HepG2 (cell line): ENCODE results near the gene FRMD3. TPM values are rescaled to one million over a fixed set of nuclear protein-coding genes. Genes with fewer than 3 reads are reported as not detected.

Experiments used
- ATAC-seq: fragments of 200-7000 bp; cut with Tn5 transposase; 3 replicates; pipeline ENCODE4 v1.9.1; 2020; ENCODE audit warnings: mild to moderate bottlenecking, moderate library complexity
- BruUV-seq: library from RNA; stranded (reverse); fragments of 400-500 nt; replicated peaks from 2 replicates; lab custom pipeline; 2021; lab: Mats Ljungman, UMichigan
- CTCF ChIA-PET: fragments of 300-600 bp; formaldehyde crosslinking; extraction: SDS; loops from one replicate; lab custom pipeline; 2021; ENCODE audit warnings: low total read pairs, inconsistent platforms, low intra/inter-chr PET ratio; lab: Yijun Ruan, JAX
- POLR2A ChIA-PET: fragments of 350-600 bp; sonication (Branson Sonifier 250); formaldehyde crosslinking; loops from one replicate; lab custom pipeline; 2020; ENCODE audit warnings: antibody characterized with exemption, inconsistent platforms; lab: Yijun Ruan, JAX
- DNase-seq: peaks from one replicate; pipeline ENCODE4 v3.0.0-alpha.2; 2015; ENCODE audit warnings: low spot score
- FAIRE-seq: peaks from 3 replicates; lab custom pipeline; 2011; peaks lifted over from hg19 to GRCh38; lab: Jason Lieb, UNC
- H2AFZ ChIP-seq: one replicate; pipeline ENCODE4 v1.6.1; 2011; ENCODE audit warnings: low read length, inconsistent platforms
- H3K27ac ChIP-seq: fragments of 300-600 bp; 3 replicates; pipeline ENCODE4 v1.8.0; 2011; ENCODE audit warnings: mixed run types, mild to moderate bottlenecking, mixed read lengths, low read length, inconsistent platforms; ENCODE audit not compliant: insufficient read depth; ENCODE audit errors: extremely low read length
- H3K27me3 ChIP-seq, 2 experiments: fragments of 200-600 bp in 1 of 2; 2 replicates in 1 of 2; 3 replicates in 1 of 2; pipeline versions ENCODE4 v1.6.0 to v1.8.0; 2011; ENCODE audit warnings: low read length in 2 of 2, mild to moderate bottlenecking in 2 of 2, moderate library complexity in 2 of 2, inconsistent platforms in 1 of 2; ENCODE audit not compliant: insufficient read depth in 2 of 2, control insufficient read depth in 1 of 2
- H3K36me3 ChIP-seq, 2 experiments: fragments of 200-600 bp in 1 of 2; replicated peaks in 1 of 2; 2 replicates in 1 of 2; 3 replicates in 1 of 2; pipeline versions ENCODE4 v1.5.1 to v1.8.0; 2011; ENCODE audit warnings: low read length in 2 of 2, inconsistent platforms in 1 of 2; ENCODE audit not compliant: insufficient read depth in 2 of 2, control insufficient read depth in 1 of 2
- H3K4me1 ChIP-seq: 2 replicates; pipeline ENCODE4 v1.5.1; 2012; ENCODE audit warnings: low read length, inconsistent platforms; ENCODE audit not compliant: insufficient read depth
- H3K4me2 ChIP-seq: 2 replicates; pipeline ENCODE4 v1.6.0; 2011; ENCODE audit warnings: low read depth, low read length, inconsistent platforms
- H3K4me3 ChIP-seq, 3 experiments: fragments of 200-600 bp in 1 of 3; sonication (generic), shearing (Covaris generic) in 1 of 3; replicated peaks in 1 of 3; 2 replicates each; pipeline ENCODE4 v1.5.1; 2011 to 2016; ENCODE audit warnings: low read length in 3 of 3, inconsistent platforms in 2 of 3, low read depth in 2 of 3, mild to moderate bottlenecking in 2 of 3, control low read depth in 1 of 3, mixed read lengths in 1 of 3; ENCODE audit not compliant: insufficient read depth in 1 of 3
- H3K79me2 ChIP-seq: one replicate; pipeline ENCODE4 v1.6.1; 2011; ENCODE audit warnings: low read length, inconsistent platforms; ENCODE audit not compliant: insufficient read depth
- H3K9ac ChIP-seq: 2 replicates; pipeline ENCODE4 v1.6.0; 2011; ENCODE audit warnings: mild to moderate bottlenecking, low read depth, low read length, inconsistent platforms; ENCODE audit not compliant: insufficient read depth
- H3K9me3 ChIP-seq: 2 replicates; pipeline ENCODE4 v1.5.1; 2012; ENCODE audit warnings: mild to moderate bottlenecking, low read length
- H4K20me1 ChIP-seq: 2 replicates; pipeline ENCODE4 v1.6.0; 2011; ENCODE audit warnings: inconsistent platforms, mild to moderate bottlenecking, low read length, moderate library complexity; ENCODE audit not compliant: insufficient read depth
- AKNA ChIP-seq: sonication (generic); formaldehyde crosslinking; IDR thresholded peaks from 2 replicates; pipeline ENCODE4 v1.4.0; 2020; ENCODE audit warnings: missing genetic modification reagents, borderline replicate concordance
- ATF1 ChIP-seq: IDR thresholded peaks from 2 replicates; pipeline ENCODE4 v1.6.1; 2016; ENCODE audit warnings: mild to moderate bottlenecking, control low read depth
- FOXK1 ChIP-seq: sonication (generic); formaldehyde crosslinking; IDR thresholded peaks from 2 replicates; pipeline ENCODE4 v1.4.0; 2020; ENCODE audit warnings: low read depth, missing genetic modification reagents, borderline replicate concordance
- FOXO4 ChIP-seq: sonication (generic); formaldehyde crosslinking; conservative IDR thresholded peaks from 2 replicates; pipeline ENCODE4 v1.8.1; 2023; ENCODE audit warnings: missing genetic modification reagents
- NFKBIZ ChIP-seq: IDR thresholded peaks from 2 replicates; pipeline ENCODE4 v1.6.1; 2018; ENCODE audit warnings: missing genetic modification reagents, missing compliant biosample characterization
- NFRKB ChIP-seq: fragments of 450-650 bp; IDR thresholded peaks from 2 replicates; pipeline ENCODE4 v1.6.1; 2017
- PCBP1 ChIP-seq: fragments of 200-400 bp; formaldehyde crosslinking; IDR thresholded peaks from 2 replicates; pipeline ENCODE4 v1.6.1; 2017; ENCODE audit warnings: mild to moderate bottlenecking, low read depth, low read length, borderline replicate concordance
- REL ChIP-seq: sonication (generic); formaldehyde crosslinking; conservative IDR thresholded peaks from 2 replicates; pipeline ENCODE4 v1.8.0; 2022; ENCODE audit warnings: mild to moderate bottlenecking, missing genetic modification reagents, moderate library complexity
- TCF7 ChIP-seq: sonication (generic); IDR thresholded peaks from 2 replicates; pipeline ENCODE4 v1.6.1; 2016; ENCODE audit warnings: antibody characterized with exemption, low read depth
- TCF7L2 ChIP-seq: IDR thresholded peaks from 2 replicates; pipeline ENCODE4 v1.6.1; 2011; ENCODE audit warnings: mild to moderate bottlenecking, low read depth, low read length, moderate library complexity
- ZBTB10 ChIP-seq: sonication (generic); formaldehyde crosslinking; IDR thresholded peaks from 2 replicates; pipeline ENCODE4 v1.4.0; 2020; ENCODE audit warnings: missing genetic modification reagents, borderline replicate concordance
- ZFP82 ChIP-seq: sonication (generic); formaldehyde crosslinking; IDR thresholded peaks from 2 replicates; pipeline ENCODE4 v1.5.1; 2020; ENCODE audit warnings: mild to moderate bottlenecking, missing genetic modification reagents, borderline replicate concordance
- ZNF12 ChIP-seq: sonication (generic); formaldehyde crosslinking; IDR thresholded peaks from 2 replicates; pipeline ENCODE4 v1.5.0; 2020; ENCODE audit warnings: missing genetic modification reagents
- ZNF354B ChIP-seq: sonication (generic); formaldehyde crosslinking; IDR thresholded peaks from 2 replicates; pipeline ENCODE4 v1.8.0; 2022; ENCODE audit warnings: mild to moderate bottlenecking, missing genetic modification reagents
- ZNF562 ChIP-seq: sonication (generic); formaldehyde crosslinking; IDR thresholded peaks from 2 replicates; pipeline ENCODE4 v1.8.0; 2022; ENCODE audit warnings: missing genetic modification reagents, borderline replicate concordance
- ZNF615 ChIP-seq: sonication (generic); formaldehyde crosslinking; IDR thresholded peaks from 2 replicates; pipeline ENCODE4 v1.5.0; 2020; ENCODE audit warnings: mild to moderate bottlenecking, missing genetic modification reagents, borderline replicate concordance
- ZNF670 ChIP-seq: sonication (generic); formaldehyde crosslinking; IDR thresholded peaks from 2 replicates; pipeline ENCODE4 v1.8.0; 2022; ENCODE audit warnings: mild to moderate bottlenecking, missing genetic modification reagents, borderline replicate concordance
- WGBS: methylation state at CpG from one replicate; pipeline ENCODE4 v1.1.6; 2017; ENCODE audit warnings: low lambda C conversion rate; 5-methylcytosine and 5-hydroxymethylcytosine counted together
- in situ Hi-C: cut with HindIII; loops from 2 replicates; pipeline ENCODE4 v1.10.0; 2017; ENCODE audit warnings: low pct_unique_long_range_greater_than_20kb; ENCODE audit not compliant: extremely low pct_ligation_motif_present
- intact Hi-C: fragments of 100-400 bp; cut with micrococcal nuclease; formaldehyde crosslinking; loops from one replicate; pipeline ENCODE4 v1.10.0; 2022; ENCODE audit not compliant: unreplicated experiment
- polyA plus RNA-seq, 8 experiments: library from polyadenylated mRNA; depleted of rRNA in 3 of 8; stranded (reverse) in 7 of 8; unstranded in 1 of 8; fragments of >200 nt; fragmentation: Illumina TruSeq in 4 of 8; extraction: Trizol in 4 of 8; gene quantifications; 2 replicates each; pipeline versions ENCODE4 v1.2.1 to v1.2.3, GENCODE V29; 2011 to 2016; ENCODE audit warnings: low read depth in 4 of 8, missing spikeins in 1 of 8, mixed read lengths in 1 of 8; ENCODE audit not compliant: insufficient read depth in 1 of 8
- total RNA-seq, 5 experiments: library from RNA; depleted of rRNA; stranded (reverse); fragments of >200 nt; fragmentation: Illumina TruSeq; extraction: Trizol; gene quantifications; 2 replicates each; pipeline ENCODE4 v1.2.3, GENCODE V29; 2016; ENCODE audit warnings: low read depth in 1 of 5

The FRMD3 gene
- total and polyA plus RNA-seq, 2 of the 13 experiments (the other 11 are each of a cell fraction or from before 2014, with no cell fraction given), result 3.2 to 7.7 TPM

GRCh38 chr9:83385317-83385716, 152.9 kb downstream of the FRMD3 start:
- H3K27me3 ChIP-seq, result no peaks in the 10 kb centered on the region
- 93% methylated on average over 2 of the region's 2 CpGs for WGBS
- no peak overlapping the region for H3K9ac ChIP-seq
- BruUV-seq, result no TSS peak
- H2AFZ ChIP-seq, result no peak overlapping the region
- no peak overlapping the region for H3K4me3 ChIP-seq
- H3K9me3 ChIP-seq, result peaks cover 15% of the 10 kb centered on the region
- in situ Hi-C loops (loop anchor here (10.0 kb wide), 1 partner anchor 61 kb away; no protein-coding TSS in a partner anchor), intact Hi-C loops (loop anchor here (5.0 kb wide), 1 partner anchor 152 kb away; the partner anchor contains the start of gene FRMD3)
- no peaks in the 10 kb centered on the region for H3K79me2 ChIP-seq
- no peak overlapping the region for H3K27ac ChIP-seq
- POLR2A ChIA-PET, result no interaction called here
- no peaks in the 10 kb centered on the region for H4K20me1 ChIP-seq
- ATAC-seq (no peak), DNase-seq (no peak), FAIRE-seq (no peak)
- CTCF ChIA-PET, result no interaction called here
- peaks cover 63% of the 10 kb centered on the region for H3K4me1 ChIP-seq
- no peaks in the 10 kb centered on the region for H3K36me3 ChIP-seq
- H3K4me2 ChIP-seq, result no peak overlapping the region
- TF ChIP-seq TCF7, result no peak
- no peak for TF ChIP-seq FOXK1 (CRISPR knock-in tag)
- TF ChIP-seq ZNF562 (CRISPR knock-in tag), result no peak
- TF ChIP-seq NFRKB, result no peak
- TF ChIP-seq ZBTB10, result no peak
- TF ChIP-seq ATF1 (CRISPR knock-in tag), result no peak
- no peak for TF ChIP-seq PCBP1
- no peak for TF ChIP-seq TCF7L2
- TF ChIP-seq ZNF354B (CRISPR knock-in tag), result no peak
- no peak for TF ChIP-seq AKNA (CRISPR knock-in tag)
- no peak for TF ChIP-seq ZNF670 (CRISPR knock-in tag)
- TF ChIP-seq ZFP82 (CRISPR knock-in tag), result no peak
- no peak for TF ChIP-seq ZNF615 (CRISPR knock-in tag)
- no peak for TF ChIP-seq FOXO4
- TF ChIP-seq NFKBIZ (CRISPR knock-in tag), result no peak
- TF ChIP-seq REL (CRISPR knock-in tag), result no peak
- TF ChIP-seq ZNF12 (CRISPR knock-in tag), result no peak
